GM18526 (cell line): ENCODE results near the gene CACNA2D3.

ENCODE experiments used
- POLR2A ChIP-seq: IDR thresholded peaks from 3 replicates; pipeline ENCODE4 v1.6.1; 2011; ENCODE audit not compliant: insufficient read length; ENCODE audit errors: extremely low read depth

The CACNA2D3 gene

DNA sequence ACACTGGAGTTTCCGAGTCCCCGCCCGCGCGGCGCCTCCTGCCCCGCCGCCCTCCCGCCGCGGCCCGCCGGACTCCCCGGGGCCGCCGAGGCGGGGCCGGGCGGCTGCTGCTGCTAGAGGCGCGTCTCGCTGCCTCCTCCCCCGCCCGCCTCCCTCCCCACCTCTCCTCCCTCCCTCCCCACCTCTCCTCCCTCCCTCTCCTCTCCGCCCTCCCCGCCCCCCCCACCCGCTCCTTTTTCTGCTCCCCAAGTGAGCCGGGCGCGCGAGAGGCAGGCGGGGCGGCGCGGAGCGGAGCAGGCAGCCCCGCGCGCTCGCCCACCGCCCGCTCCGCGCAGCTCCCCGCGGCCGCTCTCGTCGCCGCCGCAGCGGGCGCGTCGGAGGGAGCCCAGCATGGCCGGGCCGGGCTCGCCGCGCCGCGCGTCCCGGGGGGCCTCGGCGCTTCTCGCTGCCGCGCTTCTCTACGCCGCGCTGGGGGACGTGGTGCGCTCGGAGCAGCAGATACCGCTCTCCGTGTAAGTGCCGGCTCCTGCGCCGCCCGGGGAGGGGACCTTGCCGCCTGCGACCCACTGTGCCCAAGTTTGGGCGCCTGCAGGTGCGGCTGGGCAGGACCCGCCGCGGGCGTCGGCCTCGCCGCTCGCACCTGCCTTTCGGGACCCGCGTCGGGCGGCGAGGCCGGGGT lies at the start of gene CACNA2D3:
CACNA2D3 (plus strand) TSS at position 229 of the 679 bp plus-strand sequence.
- no peak for TF ChIP-seq POLR2A

DNA sequence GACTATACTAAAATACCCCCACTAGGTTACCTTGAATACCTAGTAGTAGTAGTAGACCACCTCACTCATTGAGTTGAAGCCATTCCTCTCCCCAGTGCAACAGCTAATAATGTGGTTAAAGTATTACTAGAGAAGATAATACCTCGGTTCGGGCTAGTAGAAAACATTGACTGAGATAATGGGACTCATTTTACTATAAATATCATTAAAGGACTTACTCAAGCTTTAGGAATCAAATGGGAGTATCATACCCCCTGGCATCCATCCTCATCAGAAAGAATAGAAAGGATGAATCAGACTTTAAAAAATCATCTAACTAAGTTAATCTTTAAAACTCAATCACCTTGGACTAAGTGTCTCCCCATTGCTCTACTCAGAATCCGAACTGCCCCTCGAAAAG lies 49.0 kb upstream of the CACNA2D3 start:
- TF ChIP-seq POLR2A: no peak

DNA sequence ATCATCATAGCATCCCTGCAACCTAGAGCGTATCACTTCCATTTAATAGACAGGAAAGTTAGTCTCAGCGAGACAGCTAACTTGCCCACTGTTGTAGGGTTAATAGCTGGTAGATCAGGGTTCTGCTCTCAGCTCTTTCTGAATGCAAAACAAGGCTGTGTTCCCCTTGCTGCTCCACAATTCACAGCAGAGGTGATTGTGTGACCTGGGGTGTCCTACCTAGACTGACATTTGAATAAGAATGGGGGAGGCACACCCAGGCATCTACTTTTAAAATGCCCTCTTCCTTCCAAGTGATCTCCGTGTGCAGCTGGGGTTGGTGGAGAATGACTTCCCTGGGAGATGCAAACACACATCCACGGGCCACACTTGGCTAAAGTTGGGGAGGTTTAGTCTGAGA lies 43.0 kb upstream of the CACNA2D3 start:
- no peak for TF ChIP-seq POLR2A

DNA sequence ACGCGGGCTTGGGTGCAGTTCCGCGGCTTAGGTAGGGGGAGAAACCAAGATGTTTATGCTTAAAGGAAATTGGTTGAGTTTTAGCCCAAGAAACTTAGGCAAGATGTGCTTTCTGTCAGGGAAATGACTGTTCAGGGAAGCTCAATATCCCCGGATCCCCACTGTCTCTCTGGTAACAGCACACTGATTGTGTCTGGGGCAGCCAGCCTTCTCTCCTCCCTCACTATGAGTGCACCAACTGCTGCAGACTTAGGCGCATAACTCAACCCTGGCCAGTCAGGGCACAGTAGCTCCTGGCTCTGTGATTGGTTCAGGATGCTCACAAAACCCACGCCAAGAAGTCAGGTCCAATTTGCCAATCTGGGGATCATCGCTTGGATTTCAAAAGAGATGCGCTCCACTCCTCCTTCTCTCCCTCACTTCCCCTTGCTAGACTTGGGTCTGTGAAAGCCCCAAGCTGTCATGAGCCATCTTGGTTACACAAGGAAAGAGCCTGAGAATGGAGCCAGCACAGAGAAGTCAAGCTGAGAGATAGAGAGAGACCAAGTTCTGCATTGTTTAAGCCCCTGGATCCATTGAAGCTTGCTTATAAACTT lies 42.5 kb upstream of the CACNA2D3 start:
- no peak for TF ChIP-seq POLR2A

DNA sequence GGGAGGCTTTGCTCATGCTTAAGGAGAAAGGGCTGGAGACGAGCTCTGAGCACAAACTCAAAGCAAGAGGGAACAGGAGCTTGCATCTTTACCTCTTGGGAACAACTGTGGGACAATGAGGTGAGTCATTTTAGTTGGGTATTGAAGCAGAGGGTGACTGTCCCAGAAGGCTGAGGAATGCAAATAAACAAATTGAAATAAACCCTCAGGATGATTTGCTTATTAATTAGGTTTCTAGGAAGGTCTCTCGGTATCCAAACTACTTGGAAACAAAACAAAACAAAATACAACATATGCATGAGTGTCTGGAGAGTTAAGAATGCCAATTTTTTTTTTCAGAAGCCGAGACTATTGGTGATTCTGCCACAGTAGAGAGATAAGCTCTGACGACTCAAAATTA lies 38.4 kb upstream of the CACNA2D3 start:
- TF ChIP-seq POLR2A: no peak

DNA sequence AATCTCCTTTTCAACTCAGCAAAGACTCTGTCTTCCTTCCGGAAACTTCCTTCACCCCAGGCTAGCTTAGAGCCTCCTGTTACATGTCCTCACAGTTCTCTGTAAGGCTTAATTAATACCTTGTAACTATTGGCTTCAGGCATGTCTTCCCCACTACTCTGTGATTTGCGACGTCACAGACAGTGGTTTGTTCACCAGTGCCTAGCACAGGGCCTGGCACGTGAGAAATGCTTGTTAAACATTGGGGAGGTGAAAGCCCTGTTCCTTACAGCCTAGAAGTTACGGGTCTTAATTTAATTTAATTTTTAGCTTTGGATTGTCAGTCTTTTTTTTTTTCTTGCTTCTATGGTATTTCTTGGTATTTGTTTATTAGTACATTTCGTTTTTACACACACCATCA lies 36.4 kb upstream of the CACNA2D3 start:
- no peak for TF ChIP-seq POLR2A

DNA sequence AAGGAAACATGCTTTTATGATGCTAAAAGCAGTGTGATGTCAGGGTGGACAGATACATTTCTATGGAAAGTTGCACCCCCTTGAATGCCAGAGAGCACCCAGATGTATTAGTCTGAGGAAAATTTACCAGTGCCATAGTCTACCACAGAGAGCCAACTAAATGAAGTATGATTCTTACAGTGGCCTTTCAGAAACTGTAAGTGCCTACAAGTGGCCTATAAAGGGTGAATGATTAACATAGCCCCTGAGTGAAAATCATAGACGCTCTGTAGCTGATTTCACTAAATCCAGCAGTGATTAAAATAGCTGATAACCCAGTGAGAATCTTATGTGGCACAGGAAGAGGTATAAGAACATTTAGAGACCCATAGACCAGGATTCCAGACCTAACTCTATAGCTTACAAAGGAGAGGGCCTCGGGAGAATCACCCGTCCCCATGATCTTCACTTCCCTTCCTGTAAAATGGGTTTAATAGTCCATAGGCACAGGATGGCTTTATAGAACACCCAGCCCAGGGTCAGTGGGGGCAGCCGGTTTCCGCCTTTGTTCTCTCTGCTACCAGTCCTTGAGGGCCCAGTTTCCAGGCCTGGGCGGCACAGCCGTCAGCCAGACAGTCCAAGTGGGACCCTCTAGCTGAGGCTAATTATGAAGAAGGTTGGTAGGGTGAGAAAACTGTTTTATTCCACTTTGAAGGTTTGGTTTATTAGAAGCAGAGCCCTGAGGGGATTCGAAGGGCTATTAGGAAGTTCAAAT lies 35.5 kb upstream of the CACNA2D3 start:
- TF ChIP-seq POLR2A: no peak

DNA sequence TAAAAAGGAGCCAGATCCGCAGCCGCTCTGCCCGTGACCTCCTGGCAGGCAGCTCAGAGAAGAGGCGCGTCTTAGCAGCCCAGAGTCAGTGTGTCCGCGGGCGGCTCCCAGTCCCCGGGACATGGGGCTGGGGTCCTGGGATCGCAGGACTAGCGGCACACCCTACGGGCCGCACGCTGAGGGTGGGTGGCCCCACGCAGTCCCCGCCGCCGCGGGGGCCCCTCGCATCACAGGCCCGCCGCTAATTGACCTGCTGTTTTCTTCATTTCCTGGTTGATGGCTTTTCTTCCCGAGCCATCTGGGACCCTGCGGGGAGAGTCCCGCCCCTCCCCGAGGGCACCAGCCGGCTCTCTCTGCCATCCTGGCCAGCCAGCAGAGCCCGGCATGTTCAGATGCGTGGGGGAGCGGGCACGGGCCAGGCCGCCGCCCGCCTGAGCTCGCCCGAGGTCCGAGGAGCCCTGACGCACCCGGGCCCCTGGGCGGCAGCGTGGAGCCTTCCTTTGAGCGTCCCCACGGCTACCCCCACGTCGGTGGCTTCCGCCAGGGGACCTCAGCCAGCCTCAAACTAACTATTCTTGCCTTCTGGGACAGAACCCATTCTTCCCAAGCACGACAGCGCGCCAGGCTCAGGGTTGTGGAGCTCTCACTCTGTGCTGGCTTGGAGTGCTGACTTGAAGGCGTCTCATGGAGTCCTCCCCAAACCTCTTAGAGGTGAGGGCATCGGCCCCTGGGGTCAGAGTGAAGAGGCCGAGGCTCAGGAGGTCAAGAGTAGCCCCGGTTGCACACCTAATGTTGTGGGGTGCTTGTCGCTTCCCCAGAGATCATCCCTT lies 34.6 kb upstream of the CACNA2D3 start:
- no peak for TF ChIP-seq POLR2A

DNA sequence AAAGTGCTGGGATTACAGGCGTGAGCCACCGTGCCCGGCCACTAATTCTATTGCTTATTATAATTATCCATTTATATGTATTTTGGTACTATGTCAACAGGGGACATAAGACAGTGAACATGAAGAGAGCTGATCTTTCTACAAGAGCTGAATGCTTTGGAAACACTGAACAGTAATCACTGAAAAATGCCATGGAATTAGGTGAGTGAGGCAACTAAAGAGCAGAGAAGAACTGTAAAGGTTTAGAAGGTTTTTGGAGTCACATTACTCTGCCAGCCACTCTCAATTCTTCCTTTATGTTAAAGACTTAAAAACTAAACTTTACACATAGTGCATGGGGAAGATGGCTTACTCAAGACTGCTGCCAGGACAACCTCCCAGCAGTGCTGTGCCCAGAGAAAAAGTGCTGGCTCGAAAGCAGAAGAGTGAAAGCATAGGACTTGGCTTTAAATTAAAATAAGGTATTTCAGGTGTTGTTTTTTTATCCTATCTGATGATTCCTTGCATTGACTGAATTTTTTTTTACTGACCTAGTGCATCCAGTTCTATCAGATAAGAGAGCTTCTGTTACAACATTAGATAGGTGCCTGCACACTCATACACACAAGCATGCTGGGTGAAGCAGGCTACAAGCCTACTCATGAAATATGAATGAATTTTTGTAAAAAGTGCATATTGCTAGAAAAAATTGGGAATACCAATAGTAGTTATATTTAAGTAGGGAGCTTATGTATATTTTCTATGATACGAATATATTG lies 28.7 kb upstream of the CACNA2D3 start:
- TF ChIP-seq POLR2A: no peak

DNA sequence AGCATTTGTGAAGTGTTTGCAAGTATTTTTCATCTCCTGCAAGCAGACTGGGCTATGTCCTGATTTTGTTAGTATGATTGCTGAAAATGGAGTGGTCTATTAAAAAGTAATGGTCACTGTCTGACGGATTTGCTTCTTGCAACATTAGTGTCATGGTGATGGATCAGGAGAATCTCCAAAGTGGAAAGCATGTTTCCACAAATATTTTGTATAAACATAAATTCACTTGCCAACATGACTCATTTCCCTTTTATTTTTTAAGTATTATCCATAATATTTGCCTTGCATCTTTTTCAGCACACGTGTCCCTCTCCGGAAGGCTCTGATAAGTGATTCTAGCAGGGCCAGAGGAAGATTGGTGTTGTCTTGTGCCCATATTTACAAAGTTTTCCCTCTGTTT lies 27.4 kb upstream of the CACNA2D3 start:
- no peak for TF ChIP-seq POLR2A

DNA sequence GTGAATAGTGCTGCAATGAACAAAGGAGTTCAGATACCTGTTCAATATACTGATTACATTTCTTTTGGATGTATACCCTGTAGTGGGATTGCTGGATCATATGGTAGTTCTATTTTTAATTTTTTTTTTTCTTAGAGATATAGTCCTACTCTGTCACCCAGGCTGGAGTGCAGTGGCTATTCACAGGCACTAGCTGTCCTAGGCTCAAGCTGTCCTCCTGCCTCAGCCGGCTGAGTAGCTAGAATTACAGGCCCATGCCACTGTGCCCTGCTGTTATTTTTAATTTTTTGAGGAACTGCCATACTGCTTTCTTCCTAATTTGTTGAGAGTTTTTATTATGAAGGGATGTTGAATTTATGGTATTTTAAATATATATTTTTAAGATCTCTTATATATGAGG lies 23.0 kb upstream of the CACNA2D3 start:
- TF ChIP-seq POLR2A: no peak

DNA sequence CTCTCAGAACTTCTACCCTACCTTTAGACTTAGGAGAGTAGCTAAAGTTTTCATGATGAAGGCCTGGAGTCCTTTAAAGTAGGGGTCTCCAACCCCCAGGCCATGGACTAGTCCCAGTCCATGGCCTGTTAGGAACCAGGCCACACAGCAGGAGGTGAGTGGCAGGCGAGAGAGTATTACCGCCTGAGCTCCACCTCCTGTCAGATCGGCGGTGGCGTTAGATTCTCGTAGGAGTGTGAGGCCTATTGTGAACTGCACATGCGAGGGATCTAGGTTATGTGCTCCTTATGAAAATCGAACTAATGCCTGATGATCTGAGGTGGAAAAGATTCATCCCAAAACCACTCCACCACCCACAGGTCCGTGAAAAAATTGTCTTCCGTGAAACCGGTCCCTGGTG lies 18.3 kb upstream of the CACNA2D3 start:
- TF ChIP-seq POLR2A: no peak

DNA sequence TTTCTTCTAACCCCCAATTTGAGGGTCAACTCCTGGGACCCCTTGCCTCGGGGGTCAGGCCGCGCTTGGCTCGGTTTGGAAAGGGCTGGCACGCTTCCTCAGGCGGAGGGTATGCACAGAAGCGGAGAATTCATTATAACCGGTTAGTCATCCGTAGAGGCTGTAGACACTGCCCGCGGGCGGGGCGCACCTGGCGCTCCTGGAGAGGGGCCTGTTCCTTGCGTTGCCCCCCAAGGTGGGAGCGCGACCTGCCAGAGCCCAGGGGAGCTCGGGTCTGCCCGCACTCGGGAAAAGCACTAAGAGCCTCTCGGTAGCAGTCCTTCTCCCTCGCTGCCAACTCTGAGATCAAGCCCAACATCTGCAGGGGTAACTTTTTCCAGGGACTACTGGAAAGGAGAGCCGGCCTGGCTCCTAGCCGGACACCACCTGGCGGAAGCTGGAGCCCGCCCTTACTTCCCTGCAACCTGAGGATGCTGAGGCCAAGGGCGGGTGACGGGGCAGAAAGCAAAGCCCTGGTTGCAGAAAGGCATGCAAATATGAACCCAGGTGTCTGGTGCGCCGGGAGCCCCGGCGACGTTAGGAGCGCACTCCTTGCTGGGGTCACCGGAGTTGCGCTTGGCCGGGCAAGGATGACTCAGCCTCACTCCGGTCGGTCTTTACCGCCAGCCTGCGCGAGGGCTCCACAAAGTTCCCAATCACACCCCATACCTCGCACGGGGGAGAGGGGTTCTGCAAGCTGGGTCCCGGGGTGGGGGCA lies 1.5 kb upstream of the CACNA2D3 start:
- no peak for TF ChIP-seq POLR2A
